Astrocyte of the cerebellum (primary cell): ENCODE measurements around the gene NDOR1.

ENCODE experiments used
- DNase-seq: peaks from one replicate; pipeline ENCODE4 v3.0.0-alpha.2; 2011; ENCODE audit warnings: low read depth
- H3K4me3 ChIP-seq: 2 replicates; pipeline ENCODE4 v1.5.1; 2011; ENCODE audit warnings: mild to moderate bottlenecking, low read depth, low read length, moderate library complexity
- in situ Hi-C: cut with HindIII; loops from 2 replicates; pipeline ENCODE4 v1.10.0; 2017; ENCODE audit warnings: low sequenced_read_pairs
- TF ChIP-seq, protein P1 (sequence below): IDR thresholded peaks from 2 replicates; pipeline ENCODE4 v1.5.1; 2012; ENCODE audit warnings: low read length, low read depth, moderate library complexity, mild to moderate bottlenecking; ENCODE audit errors: missing control alignments

Gene NDOR1

GRCh38 chr9:137251490-137252268, 46.2 kb downstream of the NDOR1 start:
- in situ Hi-C loops, result no loop called here

DNA sequence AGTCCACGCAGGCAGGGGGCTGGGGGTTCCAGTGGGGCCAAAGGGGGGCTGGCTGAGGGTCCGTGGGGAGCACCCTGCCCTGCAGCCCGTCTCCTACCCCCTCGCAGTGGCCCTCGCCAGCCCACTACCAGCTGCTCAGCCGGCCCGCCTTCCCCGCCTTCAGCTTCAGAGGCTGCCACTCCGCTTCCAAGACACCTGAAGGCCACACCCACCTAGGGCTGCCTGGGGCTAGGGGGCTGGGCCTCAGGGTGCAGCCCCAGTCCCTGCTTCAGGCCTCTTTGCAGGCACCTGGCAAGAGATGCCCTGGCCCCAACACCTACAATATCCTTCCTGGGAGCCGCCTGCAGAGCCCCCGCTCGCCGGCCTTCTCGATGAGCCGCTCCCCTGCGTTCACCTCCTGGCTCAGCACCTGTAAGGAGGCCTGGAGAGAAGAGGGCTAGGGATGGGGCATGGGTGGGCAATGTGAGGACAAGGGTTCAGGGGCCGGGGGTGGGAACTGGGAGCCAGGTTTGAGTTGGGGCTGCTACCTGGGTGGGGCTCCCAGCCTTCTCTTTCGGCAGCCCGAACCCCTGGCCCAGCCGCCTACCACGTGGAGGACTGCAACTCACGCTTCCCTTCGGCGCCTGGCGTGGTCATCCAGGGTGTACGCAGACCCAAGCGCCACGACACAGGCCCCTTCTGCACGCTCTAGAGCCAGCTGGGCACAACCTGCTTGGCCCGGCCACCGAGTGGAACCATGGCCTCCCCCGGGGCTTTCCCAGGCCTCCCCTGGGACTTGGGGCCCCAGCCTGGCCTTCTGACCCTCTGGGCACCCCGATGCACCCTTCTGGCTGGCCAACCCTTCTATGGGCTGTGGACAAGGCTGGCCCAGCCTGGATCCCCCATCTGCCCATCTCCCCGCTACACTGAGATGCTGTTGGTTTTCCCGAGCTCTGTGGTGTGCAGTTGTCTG, 47.3 kb downstream of the NDOR1 start:
- in situ Hi-C loops, result no loop called here
- TF ChIP-seq, protein P1, sequence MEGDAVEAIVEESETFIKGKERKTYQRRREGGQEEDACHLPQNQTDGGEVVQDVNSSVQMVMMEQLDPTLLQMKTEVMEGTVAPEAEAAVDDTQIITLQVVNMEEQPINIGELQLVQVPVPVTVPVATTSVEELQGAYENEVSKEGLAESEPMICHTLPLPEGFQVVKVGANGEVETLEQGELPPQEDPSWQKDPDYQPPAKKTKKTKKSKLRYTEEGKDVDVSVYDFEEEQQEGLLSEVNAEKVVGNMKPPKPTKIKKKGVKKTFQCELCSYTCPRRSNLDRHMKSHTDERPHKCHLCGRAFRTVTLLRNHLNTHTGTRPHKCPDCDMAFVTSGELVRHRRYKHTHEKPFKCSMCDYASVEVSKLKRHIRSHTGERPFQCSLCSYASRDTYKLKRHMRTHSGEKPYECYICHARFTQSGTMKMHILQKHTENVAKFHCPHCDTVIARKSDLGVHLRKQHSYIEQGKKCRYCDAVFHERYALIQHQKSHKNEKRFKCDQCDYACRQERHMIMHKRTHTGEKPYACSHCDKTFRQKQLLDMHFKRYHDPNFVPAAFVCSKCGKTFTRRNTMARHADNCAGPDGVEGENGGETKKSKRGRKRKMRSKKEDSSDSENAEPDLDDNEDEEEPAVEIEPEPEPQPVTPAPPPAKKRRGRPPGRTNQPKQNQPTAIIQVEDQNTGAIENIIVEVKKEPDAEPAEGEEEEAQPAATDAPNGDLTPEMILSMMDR, result no peak
- H3K4me3 ChIP-seq, result no peak overlapping the region
- DNase-seq, result no peak

More at GRCh38 chr9:137251490-137252268, 46.2 kb downstream of the NDOR1 start:
- no peak overlapping the region for H3K4me3 ChIP-seq
- TF ChIP-seq, protein P1, result no peak
- DNase-seq, result no peak

DNA sequence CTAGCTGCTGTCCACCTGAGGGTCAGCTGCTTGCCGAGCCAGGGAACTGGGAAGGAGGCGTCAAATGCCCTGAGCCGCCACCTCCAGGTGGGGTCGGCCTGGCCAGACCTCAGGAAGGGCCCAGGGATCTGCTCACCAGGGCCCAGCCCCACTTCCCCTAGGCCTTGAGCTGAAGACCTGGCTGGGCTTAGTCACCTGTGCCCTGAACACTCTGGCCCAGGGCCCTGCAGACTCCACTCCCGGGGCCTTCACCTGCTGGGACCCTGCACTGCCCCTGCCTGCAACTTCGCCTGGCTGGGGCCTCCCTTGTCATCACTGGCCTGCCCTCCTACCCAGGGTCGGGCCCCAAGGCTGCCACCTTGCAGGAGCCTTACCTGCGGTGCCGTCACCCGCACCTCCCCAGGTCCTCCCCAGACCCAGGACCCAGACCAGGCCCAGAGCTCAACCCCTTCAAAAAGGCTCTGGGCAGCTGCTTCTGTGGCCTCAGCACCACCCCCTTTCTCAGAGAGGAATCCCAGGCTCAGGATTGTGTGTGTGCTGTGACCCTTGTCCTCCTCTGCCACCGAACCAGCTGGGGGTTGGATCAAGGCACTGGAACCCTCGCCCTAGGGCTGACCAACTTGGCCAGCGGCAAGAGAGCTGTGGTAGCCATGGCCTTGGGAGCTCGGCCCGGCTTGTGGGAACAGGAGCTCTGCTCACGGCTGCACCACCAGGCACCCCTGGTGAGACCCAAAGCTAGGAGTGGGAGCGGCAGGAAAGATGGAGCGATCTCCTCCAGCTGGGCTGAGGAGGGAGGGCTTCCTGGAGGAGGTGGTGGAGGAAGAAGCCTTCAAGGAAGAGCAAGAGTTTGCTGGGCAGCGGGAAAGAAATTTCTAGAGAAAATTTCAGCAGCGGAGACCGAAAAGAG, 48.5 kb downstream of the NDOR1 start:
- TF ChIP-seq, protein P1, result no peak
- DNase-seq, result no peak
- peak overlapping the region; percentile 95 for H3K4me3 ChIP-seq
- in situ Hi-C loops, result no loop called here

GRCh38 chr9:137254624-137255447, 49.3 kb downstream of the NDOR1 start, which contains the start of gene NELFB:
Gene NELFB, plus strand, starts transcription at chr9:137255327.
- TF ChIP-seq, protein P1, result no peak
- H3K4me3 ChIP-seq, result peak within 1 kb of the TSS; percentile 95
- in situ Hi-C loops, result no loop called here
- peak; percentile 54 for DNase-seq

- in situ Hi-C loops, result no loop called here
- TF ChIP-seq, protein P1, result no peak
- H3K4me3 ChIP-seq, result peak overlapping the region; percentile 95
- DNase-seq, result no peak
Observed at GRCh38 chr9:137255448-137256114, 50.1 kb downstream of the NDOR1 start.
